ENCODE measurements around the gene MAGEA3. TPM values are rescaled to one million over a fixed set of nuclear protein-coding genes. Genes with fewer than 3 reads are reported as not detected.

Gene MAGEA3
- total and polyA plus RNA-seq, 2 of the 8 experiments (the other 6 are each of a cell fraction or from before 2014, with no cell fraction given) = 0.06 TPM; not detected in 1

DNA sequence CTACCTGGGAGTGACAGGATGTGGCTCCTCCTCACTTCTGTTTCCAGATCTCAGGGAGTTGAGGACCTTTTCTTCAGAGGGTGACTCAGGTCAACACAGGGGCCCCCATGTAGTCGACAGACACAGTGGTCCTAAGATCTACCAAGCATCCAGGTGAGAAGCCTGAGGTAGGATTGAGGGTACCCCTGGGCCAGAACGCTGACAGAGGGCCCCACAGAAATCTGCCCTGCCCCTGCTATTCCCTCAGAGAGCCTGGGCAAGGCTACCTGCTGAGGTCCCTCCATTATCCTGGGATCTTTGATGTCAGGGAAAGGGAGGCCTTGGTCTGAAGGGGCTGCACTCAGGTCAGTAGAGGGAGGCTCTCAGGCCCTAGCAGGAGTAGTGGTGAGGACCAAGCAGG is 36.5 kb downstream of the MAGEA3 start:
- DNase-seq (ENCODE audit: low read depth in 1 of 2, low spot score in 2 of 2) (no peak), FAIRE-seq (no peak)
- ChIA-PET CTCF (ENCODE audit: partially characterized antibody) (no interaction called here), POLR2A (ENCODE audit: partially characterized antibody) (no interaction called here)
- H3K56ac ChIP-seq (replicated peaks; ENCODE audit: insufficient read length, low read depth, low read length) = no peak overlapping the region
- H3K9me3 ChIP-seq (ENCODE audit: insufficient read depth in 2 of 2, low read depth in 1 of 2, low read length in 1 of 2) = no peaks in the 10 kb centered on the region
- WGBS, 2 experiments (ENCODE audit: extremely low coverage in 1 of 2, insufficient coverage in 1 of 2, insufficient read length in 1 of 2, insufficient replicate concordance in 2 of 2, low coverage in 1 of 2, low lambda C conversion rate in 2 of 2, missing lambda C conversion rate in 1 of 2) = 100% methylated on average over 1 of the region's 2 CpGs; no CpG with 5 or more reads in 1 of the 2 experiments
- TF ChIP-seq EGR1 (IDR thresholded peaks at IDR 0.05; ENCODE audit: borderline replicate concordance, low read depth, low read length) (no peak), SP4 (IDR thresholded peaks at IDR 0.05; ENCODE audit: low read length) (no peak), SIRT6 (IDR thresholded peaks at IDR 0.05; ENCODE audit: low read length) (no peak), RAD21 (IDR thresholded peaks at IDR 0.05 in 1 of 2, conservative IDR thresholded peaks at IDR 0.05 in 1 of 2; ENCODE audit: low read depth in 2 of 2, low read length in 2 of 2) (no peak), SIN3A (conservative IDR thresholded peaks at IDR 0.05 in 1 of 2, IDR thresholded peaks at IDR 0.05 in 1 of 2; ENCODE audit: low read depth in 1 of 2, low read length in 2 of 2) (no peak), CBX8 (IDR thresholded peaks at IDR 0.05; ENCODE audit: borderline replicate concordance, low read depth, low read length) (no peak), CBX5 (IDR thresholded peaks at IDR 0.05; ENCODE audit: low read depth, low read length) (no peak), KDM4A (IDR thresholded peaks at IDR 0.05; ENCODE audit: low read depth, low read length, severe bottlenecking) (no peak), SIX5 (IDR thresholded peaks at IDR 0.05; ENCODE audit: low read depth, low read length) (no peak)
- H3K36me3 ChIP-seq (ENCODE audit: control insufficient read depth in 2 of 4, insufficient read depth in 4 of 4, low read length in 3 of 4) = no peaks in the 10 kb centered on the region
- H2AK5ac ChIP-seq (ENCODE audit: low read depth, low read length) = no peak overlapping the region
- no peak overlapping the region for H4K91ac ChIP-seq (replicated peaks; ENCODE audit: insufficient read length, low read length)
- no peak overlapping the region for H3K23ac ChIP-seq (ENCODE audit: insufficient read length)
- H2AFZ ChIP-seq (ENCODE audit: low read length) = no peak overlapping the region
- no peak overlapping the region for H2BK12ac ChIP-seq (ENCODE audit: low read depth, low read length)
- H3K79me1 ChIP-seq (ENCODE audit: low read depth, low read length) = no peaks in the 10 kb centered on the region
- H4K5ac ChIP-seq (ENCODE audit: insufficient read length, low read depth, low read length) = no peak overlapping the region
- H3K27me3 ChIP-seq (replicated peaks in 1 of 4; ENCODE audit: control insufficient read depth in 3 of 4, extremely low read depth in 1 of 4, insufficient read depth in 3 of 4, low read length in 3 of 4) = no peaks in the 10 kb centered on the region
- no peaks in the 10 kb centered on the region for H3K4me1 ChIP-seq (replicated peaks in 1 of 4; ENCODE audit: control insufficient read depth in 3 of 4, insufficient read depth in 4 of 4, low read length in 3 of 4)
- H4K20me1 ChIP-seq (replicated peaks in 1 of 2; ENCODE audit: control insufficient read depth in 1 of 2, insufficient read depth in 2 of 2, low read length in 2 of 2) = no peaks in the 10 kb centered on the region
- no peak overlapping the region for H3K4me3 ChIP-seq (ENCODE audit: extremely low read depth in 1 of 4, insufficient read depth in 2 of 4, low read depth in 3 of 4, low read length in 4 of 4)
- no peak overlapping the region for H3K4me2 ChIP-seq (ENCODE audit: insufficient read depth in 1 of 2, low read depth in 2 of 2, low read length in 2 of 2)
- H2BK120ac ChIP-seq (replicated peaks; ENCODE audit: low read depth, low read length) = no peak overlapping the region
- H3K4ac ChIP-seq (replicated peaks; ENCODE audit: insufficient read length, low read depth, low read length) = no peak overlapping the region
- no peak overlapping the region for H2BK15ac ChIP-seq (ENCODE audit: low read length)
- no peak overlapping the region for H2BK5ac ChIP-seq (ENCODE audit: low read depth, low read length)
- no peak overlapping the region for H3K9ac ChIP-seq (replicated peaks in 1 of 4; ENCODE audit: extremely low read depth in 1 of 4, low read depth in 3 of 4, low read length in 3 of 4)
- H3K14ac ChIP-seq (ENCODE audit: insufficient read length) = no peak overlapping the region
- H3K79me2 ChIP-seq (ENCODE audit: control insufficient read depth in 1 of 2, insufficient read depth in 2 of 2, low read length in 2 of 2) = no peaks in the 10 kb centered on the region
- H3K18ac ChIP-seq (ENCODE audit: extremely low read depth, low read length) = no peak overlapping the region
- no peak overlapping the region for H4K8ac ChIP-seq (ENCODE audit: extremely low read depth, insufficient read depth, low read length)
- no peak overlapping the region for H2BK20ac ChIP-seq (ENCODE audit: low read length)
- no peaks in the 10 kb centered on the region for H3K23me2 ChIP-seq (ENCODE audit: low read depth, low read length)
- H3K27ac ChIP-seq (ENCODE audit: low read depth, low read length) = no peak overlapping the region

All from H1 (cell line).